HUES6 (cell line): ENCODE data around the gene D2HGDH.

Experiments
- H3K27ac ChIP-seq: 2 replicates; pipeline ENCODE4 v1.7.0; 2013; ENCODE audit warnings: low read depth, mild to moderate bottlenecking, low read length, inconsistent platforms
- H3K27me3 ChIP-seq: 2 replicates; pipeline ENCODE4 v1.6.1; 2013; ENCODE audit warnings: low read length; ENCODE audit not compliant: control insufficient read depth, insufficient read depth
- H3K36me3 ChIP-seq: 2 replicates; pipeline ENCODE4 v1.6.1; 2013; ENCODE audit warnings: low read length; ENCODE audit not compliant: control insufficient read depth, insufficient read depth
- H3K4me1 ChIP-seq: 2 replicates; pipeline ENCODE4 v1.6.1; 2013; ENCODE audit warnings: low read length; ENCODE audit not compliant: control insufficient read depth, insufficient read depth
- H3K4me3 ChIP-seq: 2 replicates; pipeline ENCODE4 v1.5.1; 2013; ENCODE audit warnings: low read depth, low read length
- H3K9ac ChIP-seq: one replicate; pipeline ENCODE4 v1.6.1; 2013; ENCODE audit warnings: mild to moderate bottlenecking, low read length
- H3K9me3 ChIP-seq: 2 replicates; pipeline ENCODE4 v1.6.1; 2013; ENCODE audit warnings: low read depth, low read length; ENCODE audit not compliant: control insufficient read depth, insufficient read depth

The D2HGDH gene

GRCh38 chr2:241703032-241703604, 31.3 kb upstream of the D2HGDH start:
- H3K36me3 ChIP-seq, result peaks cover 38% of the 10 kb centered on the region
- H3K4me3 ChIP-seq, result peak overlapping the region; percentile 87
- no peaks in the 10 kb centered on the region for H3K9me3 ChIP-seq
- no peaks in the 10 kb centered on the region for H3K27me3 ChIP-seq
- H3K4me1 ChIP-seq, result no peaks in the 10 kb centered on the region
- H3K9ac ChIP-seq, result peak overlapping the region; percentile 78
- H3K27ac ChIP-seq, result peak overlapping the region; percentile 56; the same call in 1 of the 2 replicates

- peaks cover 65% of the 10 kb centered on the region for H3K36me3 ChIP-seq
- H3K9ac ChIP-seq, result no peak overlapping the region
- H3K9me3 ChIP-seq, result no peaks in the 10 kb centered on the region
Measured at GRCh38 chr2:241706537-241706936, 27.9 kb upstream of the D2HGDH start.

GRCh38 chr2:241708879-241709278, 25.6 kb upstream of the D2HGDH start:
- Histone ChIP-seq H3K4me3 (no peak overlapping the region), H3K27ac (no peak overlapping the region), H3K9ac (no peak overlapping the region), H3K4me1 (no peaks in the 10 kb centered on the region), H3K27me3 (no peaks in the 10 kb centered on the region), H3K9me3 (no peaks in the 10 kb centered on the region), H3K36me3 (peaks cover 82% of the 10 kb centered on the region)

More at GRCh38 chr2:241706537-241706936, 27.9 kb upstream of the D2HGDH start:
- no peaks in the 10 kb centered on the region for H3K4me1 ChIP-seq
- no peak overlapping the region for H3K4me3 ChIP-seq
- H3K27ac ChIP-seq, result no peak overlapping the region
- no peaks in the 10 kb centered on the region for H3K27me3 ChIP-seq

- Histone ChIP-seq H3K4me3 (no peak overlapping the region), H3K4me1 (no peaks in the 10 kb centered on the region), H3K9me3 (peaks cover 19% of the 10 kb centered on the region), H3K36me3 (peaks cover 73% of the 10 kb centered on the region), H3K9ac (no peak overlapping the region), H3K27me3 (no peaks in the 10 kb centered on the region), H3K27ac (no peak overlapping the region)
Measured at GRCh38 chr2:241719093-241719492, 15.3 kb upstream of the D2HGDH start.

- Histone ChIP-seq H3K9ac (no peak overlapping the region), H3K27ac (no peak overlapping the region), H3K4me3 (no peak overlapping the region), H3K36me3 (peaks cover 71% of the 10 kb centered on the region), H3K27me3 (no peaks in the 10 kb centered on the region), H3K9me3 (peaks cover 19% of the 10 kb centered on the region), H3K4me1 (no peaks in the 10 kb centered on the region)
Measured at GRCh38 chr2:241720099-241720498, 14.3 kb upstream of the D2HGDH start.

- H3K4me3 ChIP-seq, result no peak overlapping the region
- H3K27ac ChIP-seq, result no peak overlapping the region
- peaks cover 19% of the 10 kb centered on the region for H3K9me3 ChIP-seq
- H3K4me1 ChIP-seq, result no peaks in the 10 kb centered on the region
- H3K36me3 ChIP-seq, result peaks cover 73% of the 10 kb centered on the region
- H3K9ac ChIP-seq, result no peak overlapping the region
- no peaks in the 10 kb centered on the region for H3K27me3 ChIP-seq
Measured at GRCh38 chr2:241720560-241720959, 13.9 kb upstream of the D2HGDH start.

- Histone ChIP-seq H3K27me3 (no peaks in the 10 kb centered on the region), H3K36me3 (peaks cover 74% of the 10 kb centered on the region)
Measured at GRCh38 chr2:241721852-241722251, 12.6 kb upstream of the D2HGDH start.

GRCh38 chr2:241722896-241723454, 11.5 kb upstream of the D2HGDH start:
- Histone ChIP-seq H3K9me3 (peaks cover 19% of the 10 kb centered on the region), H3K27me3 (no peaks in the 10 kb centered on the region), H3K27ac (no peak overlapping the region), H3K9ac (no peak overlapping the region), H3K4me1 (no peaks in the 10 kb centered on the region), H3K4me3 (no peak overlapping the region), H3K36me3 (peaks cover 72% of the 10 kb centered on the region)

More at GRCh38 chr2:241721852-241722251, 12.6 kb upstream of the D2HGDH start:
- peaks cover 19% of the 10 kb centered on the region for H3K9me3 ChIP-seq
- H3K4me1 ChIP-seq, result no peaks in the 10 kb centered on the region
- H3K9ac ChIP-seq, result no peak overlapping the region
- H3K27ac ChIP-seq, result no peak overlapping the region
- H3K4me3 ChIP-seq, result no peak overlapping the region

GRCh38 chr2:241724259-241724974, 10.0 kb upstream of the D2HGDH start:
- peaks cover 19% of the 10 kb centered on the region for H3K9me3 ChIP-seq
- H3K27ac ChIP-seq, result no peak overlapping the region
- no peak overlapping the region for H3K9ac ChIP-seq
- no peaks in the 10 kb centered on the region for H3K27me3 ChIP-seq
- H3K4me3 ChIP-seq, result no peak overlapping the region
- no peaks in the 10 kb centered on the region for H3K4me1 ChIP-seq
- H3K36me3 ChIP-seq, result peaks cover 69% of the 10 kb centered on the region

GRCh38 chr2:241724975-241725870, 9.2 kb upstream of the D2HGDH start:
- Histone ChIP-seq H3K9ac (no peak overlapping the region), H3K36me3 (peaks cover 61% of the 10 kb centered on the region), H3K27ac (no peak overlapping the region), H3K4me3 (no peak overlapping the region), H3K9me3 (peaks cover 19% of the 10 kb centered on the region), H3K4me1 (no peaks in the 10 kb centered on the region), H3K27me3 (no peaks in the 10 kb centered on the region)
